ENCODE results near the gene DTNA. TPM values are rescaled to one million over a fixed set of nuclear protein-coding genes. Genes with fewer than 3 reads are reported as not detected.
A peak's percentile ranks its signal among the peaks of the same experiment; 100 is the strongest.

DTNA gene
- total RNA-seq, 1 experiment from 2014 or later: 7.8 TPM

- ChIA-PET POLR2A (ENCODE audit: unreplicated experiment) (no interaction called here), CTCF (no interaction called here)
- H3K9me2 ChIP-seq (replicated peaks; ENCODE audit: low read length): no peaks in the 10 kb centered on the region
- no peaks in the 10 kb centered on the region for H3K36me3 ChIP-seq (ENCODE audit: low read depth, low read length)
- BruUV-seq (replicated peaks): no TSS peak
- H3K79me2 ChIP-seq (ENCODE audit: low read length): no peaks in the 10 kb centered on the region
- H2AFZ ChIP-seq (ENCODE audit: low read length): no peak overlapping the region
- ATAC-seq (no peak), DNase-seq (peak; percentile 1)
- intact Hi-C loops (cut with micrococcal nuclease): no loop called here
- H3K9ac ChIP-seq (ENCODE audit: low read length): no peak overlapping the region
- H4K20me1 ChIP-seq (ENCODE audit: low read length): no peaks in the 10 kb centered on the region
- no peaks in the 10 kb centered on the region for H3F3A ChIP-seq (ENCODE audit: low read length, unreplicated experiment)
- H3K4me2 ChIP-seq (ENCODE audit: low read length): no peak overlapping the region
- H3K27ac ChIP-seq (ENCODE audit: low read length): no peak overlapping the region
- H3K27me3 ChIP-seq (ENCODE audit: low read length): no peaks in the 10 kb centered on the region
- no peak overlapping the region for H3K4me3 ChIP-seq (ENCODE audit: low read length)
- no peaks in the 10 kb centered on the region for H3K9me3 ChIP-seq (ENCODE audit: low read length)
- H3K4me1 ChIP-seq (ENCODE audit: insufficient read depth, low read length): no peaks in the 10 kb centered on the region
- TF ChIP-seq CTCF (conservative IDR thresholded peaks at IDR 0.05; ENCODE audit: low read depth, low read length) (no peak), EZH2phosphoT487 (IDR thresholded peaks at IDR 0.05; ENCODE audit: borderline replicate concordance, low read length) (no peak), EZH2 (IDR thresholded peaks at IDR 0.05; ENCODE audit: low read length, unreplicated experiment) (no peak)
Measured at GRCh38 chr18:34726286-34727004, 16.3 kb downstream of the DTNA start.

- intact Hi-C loops (cut with micrococcal nuclease): no loop called here
- POLR2A ChIA-PET (ENCODE audit: unreplicated experiment): no interaction called here
- Histone ChIP-seq H3K4me2 (ENCODE audit: low read length) (no peak overlapping the region), H3K4me1 (ENCODE audit: insufficient read depth, low read length) (no peaks in the 10 kb centered on the region), H3K79me2 (ENCODE audit: low read length) (no peaks in the 10 kb centered on the region), H3K36me3 (ENCODE audit: low read depth, low read length) (no peaks in the 10 kb centered on the region), H4K20me1 (ENCODE audit: low read length) (no peaks in the 10 kb centered on the region), H3K4me3 (ENCODE audit: low read length) (no peak overlapping the region), H3K9ac (ENCODE audit: low read length) (no peak overlapping the region), H3K27ac (ENCODE audit: low read length) (no peak overlapping the region), H3K27me3 (ENCODE audit: low read length) (no peaks in the 10 kb centered on the region), H3K9me2 (replicated peaks; ENCODE audit: low read length) (no peaks in the 10 kb centered on the region), H2AFZ (ENCODE audit: low read length) (no peak overlapping the region), H3F3A (ENCODE audit: low read length, unreplicated experiment) (no peaks in the 10 kb centered on the region), H3K9me3 (ENCODE audit: low read length) (no peaks in the 10 kb centered on the region)
- peak; percentile 48 for ATAC-seq
- TF ChIP-seq EZH2 (IDR thresholded peaks at IDR 0.05; ENCODE audit: low read length, unreplicated experiment) (no peak), CTCF (conservative IDR thresholded peaks at IDR 0.05; ENCODE audit: low read depth, low read length) (peak; percentile 52), EZH2phosphoT487 (IDR thresholded peaks at IDR 0.05; ENCODE audit: borderline replicate concordance, low read length) (no peak)
- peak; percentile 29 for DNase-seq
- CTCF ChIA-PET: no interaction called here
- no TSS peak for BruUV-seq (replicated peaks)
Measured at GRCh38 chr18:34729264-34729663, 19.2 kb downstream of the DTNA start.

GRCh38 chr18:34729740-34730355 is 19.8 kb downstream of the DTNA start:
- Histone ChIP-seq H3K9me3 (ENCODE audit: low read length) (no peaks in the 10 kb centered on the region), H3K27ac (ENCODE audit: low read length) (no peak overlapping the region), H4K20me1 (ENCODE audit: low read length) (no peaks in the 10 kb centered on the region), H3K9me2 (replicated peaks; ENCODE audit: low read length) (no peaks in the 10 kb centered on the region), H3K4me1 (ENCODE audit: insufficient read depth, low read length) (no peaks in the 10 kb centered on the region), H3F3A (ENCODE audit: low read length, unreplicated experiment) (no peaks in the 10 kb centered on the region), H3K4me2 (ENCODE audit: low read length) (no peak overlapping the region), H3K79me2 (ENCODE audit: low read length) (no peaks in the 10 kb centered on the region), H2AFZ (ENCODE audit: low read length) (no peak overlapping the region), H3K4me3 (ENCODE audit: low read length) (no peak overlapping the region), H3K27me3 (ENCODE audit: low read length) (no peaks in the 10 kb centered on the region), H3K36me3 (ENCODE audit: low read depth, low read length) (no peaks in the 10 kb centered on the region), H3K9ac (ENCODE audit: low read length) (no peak overlapping the region)
- ChIA-PET POLR2A (ENCODE audit: unreplicated experiment) (no interaction called here), CTCF (no interaction called here)
- ATAC-seq: no peak
- TF ChIP-seq CTCF (conservative IDR thresholded peaks at IDR 0.05; ENCODE audit: low read depth, low read length) (no peak), EZH2phosphoT487 (IDR thresholded peaks at IDR 0.05; ENCODE audit: borderline replicate concordance, low read length) (no peak), EZH2 (IDR thresholded peaks at IDR 0.05; ENCODE audit: low read length, unreplicated experiment) (no peak)
- intact Hi-C loops (cut with micrococcal nuclease): no loop called here
- DNase-seq: no peak
- BruUV-seq (replicated peaks): no TSS peak

All from PC-3 (cell line).